PC-9 (cell line): ENCODE results near the gene PLEKHA7. TPM values are rescaled to one million over a fixed set of nuclear protein-coding genes. Genes with fewer than 3 reads are reported as not detected.

Experiments
- BruUV-seq: library from RNA; stranded (reverse); fragments of 400-500 nt; replicated peaks from 2 replicates; lab custom pipeline; 2021; lab: Mats Ljungman, UMichigan
- CTCF ChIA-PET: fragments of 300-600 bp; sonication (Branson Sonifier 250); formaldehyde crosslinking; loops from one replicate; lab custom pipeline; 2022; ENCODE audit warnings: antibody characterized with exemption; lab: Charles Lee
- POLR2A ChIA-PET: fragments of 300-600 bp; sonication (Branson Sonifier 250); formaldehyde crosslinking; loops from one replicate; lab custom pipeline; 2022; ENCODE audit warnings: antibody characterized with exemption; ENCODE audit not compliant: unreplicated experiment; lab: Charles Lee
- DNase-seq, 2 experiments: peaks; one replicate each; pipeline versions ENCODE4 v3.0.0 to v3.0.0-alpha.2; 2015 to 2022; ENCODE audit warnings: mixed read lengths in 1 of 2
- H2AFZ ChIP-seq: fragments of 200-600 bp; sonication (generic); 2 replicates; pipeline ENCODE4 v1.8.1; 2017; ENCODE audit warnings: antibody characterized with exemption
- H3F3A ChIP-seq: fragments of 200-600 bp; sonication (generic); 2 replicates; pipeline ENCODE4 v1.8.1; 2017; ENCODE audit warnings: antibody characterized with exemption, mild to moderate bottlenecking, low read depth; ENCODE audit not compliant: insufficient read depth
- H3K27ac ChIP-seq: fragments of 200-600 bp; sonication (generic); 2 replicates; pipeline ENCODE4 v1.6.1; 2016; ENCODE audit warnings: mixed run types
- H3K27me3 ChIP-seq: fragments of 200-600 bp; sonication (generic); 2 replicates; pipeline ENCODE4 v1.6.1; 2016; ENCODE audit warnings: low read depth, mixed run types; ENCODE audit not compliant: insufficient read depth
- H3K36me3 ChIP-seq: fragments of 200-600 bp; sonication (generic); 2 replicates; pipeline ENCODE4 v1.6.1; 2016; ENCODE audit warnings: low read depth, mixed run types
- H3K4me1 ChIP-seq: fragments of 200-600 bp; sonication (generic); replicated peaks from 2 replicates; pipeline ENCODE4 v1.6.1; 2016; ENCODE audit warnings: mixed run types; ENCODE audit not compliant: insufficient read depth
- H3K4me2 ChIP-seq: fragments of 200-600 bp; sonication (generic); 2 replicates; pipeline ENCODE4 v1.6.1; 2017; ENCODE audit warnings: mixed run types
- H3K4me3 ChIP-seq: fragments of 200-600 bp; sonication (generic); 2 replicates; pipeline ENCODE4 v1.6.1; 2016; ENCODE audit warnings: mixed run types
- H3K79me2 ChIP-seq: fragments of 200-600 bp; sonication (generic); 2 replicates; pipeline ENCODE4 v1.6.1; 2017; ENCODE audit warnings: low read depth, mixed run types
- H3K9me2 ChIP-seq: fragments of 200-600 bp; sonication (generic); 2 replicates; pipeline ENCODE4 v1.8.1; 2017; ENCODE audit warnings: mild to moderate bottlenecking; ENCODE audit not compliant: insufficient read depth
- H3K9me3 ChIP-seq: fragments of 200-600 bp; sonication (generic); 2 replicates; pipeline ENCODE4 v1.8.1; 2016; ENCODE audit warnings: low read depth; ENCODE audit not compliant: insufficient read depth
- H4K20me1 ChIP-seq: fragments of 200-600 bp; sonication (generic); 2 replicates; pipeline ENCODE4 v1.8.1; 2017; ENCODE audit not compliant: insufficient read depth
- CTCF ChIP-seq: fragments of 200-600 bp; sonication (generic); conservative IDR thresholded peaks from 2 replicates; pipeline ENCODE4 v1.6.1; 2017; ENCODE audit warnings: mixed run types, antibody characterized with exemption, mild to moderate bottlenecking, moderate library complexity
- EZH2 ChIP-seq: fragments of 200-600 bp; sonication (generic); IDR thresholded peaks from 2 replicates; pipeline ENCODE4 v1.8.0; 2017; ENCODE audit warnings: antibody characterized with exemption, low read depth
- intact Hi-C: fragments of 100-400 bp; cut with micrococcal nuclease; formaldehyde crosslinking; loops from one replicate; pipeline ENCODE4 v1.10.0; 2022; ENCODE audit not compliant: unreplicated experiment
- total RNA-seq: library from RNA; stranded (reverse); gene quantifications from 2 replicates; pipeline ENCODE4 v1.2.3, GENCODE V29; 2021

The PLEKHA7 gene
- total RNA-seq, 1 experiment from 2014 or later, result 26.9 TPM

DNA sequence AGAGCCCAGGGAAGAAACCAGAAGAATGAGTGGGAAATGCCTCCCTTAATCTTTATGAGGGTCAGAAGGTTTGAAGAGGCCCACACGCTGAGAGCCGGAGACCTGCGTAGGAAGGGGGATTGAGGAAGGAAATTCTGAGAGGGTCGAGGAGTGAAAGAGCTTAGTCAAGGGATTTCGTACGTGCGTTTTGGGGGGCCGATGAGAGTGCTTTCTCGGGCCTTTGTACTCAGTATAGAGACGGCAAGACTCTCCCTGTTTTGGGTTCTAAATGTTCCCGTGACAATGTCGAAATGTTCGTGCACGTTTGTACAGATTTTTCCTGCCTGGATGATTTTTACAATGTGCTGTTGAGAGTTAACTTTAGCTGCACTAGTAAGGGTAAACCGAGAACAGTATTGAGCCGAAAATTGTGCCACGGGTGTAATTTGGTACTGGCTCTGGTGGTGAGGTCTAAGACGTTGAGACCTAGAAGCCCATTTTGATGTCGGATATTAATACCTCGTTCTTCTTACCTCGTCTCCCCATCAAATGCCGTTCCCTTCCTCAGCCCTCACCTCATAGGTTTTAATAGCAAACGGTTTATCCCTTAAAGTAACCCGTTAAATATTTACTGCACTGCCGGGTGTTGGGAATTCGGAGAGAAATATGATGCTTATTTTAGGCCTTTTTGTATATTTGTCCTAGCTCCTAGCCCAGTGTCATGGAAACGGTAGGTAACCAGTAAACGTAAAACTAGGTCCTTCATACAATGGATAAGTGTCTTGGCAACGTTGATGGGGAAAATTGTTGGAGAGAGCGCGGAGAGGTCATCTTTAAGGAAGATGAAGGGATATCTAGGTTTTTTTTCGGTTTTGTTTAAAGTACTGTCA, 275.0 kb downstream of the PLEKHA7 start:
- Histone ChIP-seq H3K9me3 (no peaks in the 10 kb centered on the region), H3F3A (no peaks in the 10 kb centered on the region), H3K36me3 (0 out of 2 replicates have a peak, but pooled peaks cover 3% of the 10 kb centered on the region), H3K27me3 (no peaks in the 10 kb centered on the region), H4K20me1 (peaks cover 3% of the 10 kb centered on the region; the same call in 1 of the 2 replicates), H3K9me2 (no peaks in the 10 kb centered on the region), H3K79me2 (peaks cover 55% of the 10 kb centered on the region), H3K4me1 (0 out of 2 replicates have a peak, but pooled peaks cover 8% of the 10 kb centered on the region), H3K4me3 (peak overlapping the region; percentile 71), H3K27ac (peak overlapping the region; percentile 63), H3K4me2 (peak overlapping the region; percentile 87), H2AFZ (peak overlapping the region; percentile 81)
- peak in 1 of 2 experiments; percentile 1 for DNase-seq
- no peak for TF ChIP-seq CTCF
- no peak for TF ChIP-seq EZH2
- BruUV-seq, result TSS peak; percentile 58
- POLR2A ChIA-PET, result interaction anchor here (0.6 kb wide), 1 partner anchor 338 kb away, joined by 4 read pairs; the partner anchor contains the start of gene RPS13
- intact Hi-C loops, result loop anchor here (2.0 kb wide), 1 partner anchor 106 kb away; no protein-coding TSS in a partner anchor
- CTCF ChIA-PET, result no interaction called here

DNA sequence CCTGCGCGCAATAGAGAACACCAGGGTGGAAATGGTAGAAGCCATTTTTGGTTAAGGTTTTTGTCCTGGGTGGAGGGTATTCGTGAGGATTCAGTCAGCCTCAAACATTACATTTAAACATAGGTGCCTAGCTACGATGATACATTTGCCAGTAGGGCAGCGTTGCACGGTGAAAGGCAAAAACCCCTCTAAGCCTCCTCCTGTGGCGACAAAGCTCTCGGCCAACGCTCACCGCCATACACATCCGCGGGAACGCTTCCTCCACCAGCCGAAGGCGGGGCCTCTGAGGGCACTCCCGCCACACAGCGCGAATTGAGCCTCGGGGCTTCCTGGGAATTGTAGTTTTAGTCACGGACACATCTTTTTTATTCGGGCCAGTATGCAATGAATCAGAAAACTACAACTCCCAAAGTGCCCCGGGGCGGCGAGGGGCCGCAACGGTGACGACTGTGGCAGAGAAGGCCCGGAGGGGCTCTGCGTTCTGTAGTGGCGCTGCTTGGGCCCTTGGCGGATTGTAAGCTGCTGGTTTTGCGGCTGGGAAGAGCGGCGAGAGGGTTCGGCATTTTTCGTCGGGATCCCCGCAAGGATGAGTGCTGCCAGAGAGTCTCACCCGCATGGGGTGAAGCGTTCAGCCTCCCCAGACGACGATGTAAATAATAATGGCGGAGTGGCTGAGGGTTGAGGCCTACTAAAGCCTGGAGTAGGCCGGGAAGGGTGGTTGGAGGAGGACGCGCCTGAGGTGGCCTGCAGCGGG, 275.8 kb downstream of the PLEKHA7 start, which contains the start of gene C11orf58:
Gene C11orf58 (plus strand): TSS at position 455 of the 754 bp plus-strand sequence. CDS start 132 bp downstream, at position 587.
- peak within 1 kb of the TSS; percentile 84 for H2AFZ ChIP-seq
- 0 out of 2 replicates have a peak, but pooled peaks cover 8% of the 10 kb centered on the region for H3K4me1 ChIP-seq
- intact Hi-C loops, result loop anchor here (2.0 kb wide), 1 partner anchor 106 kb away; no protein-coding TSS in a partner anchor
- peaks cover 49% of the 10 kb centered on the region for H3K79me2 ChIP-seq
- DNase-seq, result peak; percentile 89 to 90
- H3K4me2 ChIP-seq, result peak within 1 kb of the TSS; percentile 87
- H3K4me3 ChIP-seq, result peak within 1 kb of the TSS; percentile 71
- no peaks in the 10 kb centered on the region for H4K20me1 ChIP-seq
- H3K36me3 ChIP-seq, result 0 out of 2 replicates have a peak, but pooled peaks cover 3% of the 10 kb centered on the region
- CTCF ChIA-PET, result no interaction called here
- no peaks in the 10 kb centered on the region for H3K27me3 ChIP-seq
- no peaks in the 10 kb centered on the region for H3F3A ChIP-seq
- no peaks in the 10 kb centered on the region for H3K9me2 ChIP-seq
- peak within 1 kb of the TSS; percentile 63 for H3K27ac ChIP-seq
- POLR2A ChIA-PET, result interaction anchor here (0.6 kb wide), 3 partner anchors 68 to 1083 kb away, joined by 3 to 4 read pairs (median 3); partner anchors contain the start of gene RPS13
- BruUV-seq, result no TSS peak
- H3K9me3 ChIP-seq, result no peaks in the 10 kb centered on the region
- TF ChIP-seq CTCF (no peak), EZH2 (no peak)

- Histone ChIP-seq H2AFZ (peak overlapping the region; percentile 84), H3K36me3 (no peaks in the 10 kb centered on the region), H3K9me3 (no peaks in the 10 kb centered on the region), H3K79me2 (peaks cover 44% of the 10 kb centered on the region), H3K27ac (peak overlapping the region; percentile 63), H4K20me1 (no peaks in the 10 kb centered on the region), H3K4me3 (peak overlapping the region; percentile 71), H3K4me1 (0 out of 2 replicates have a peak, but pooled peaks cover 8% of the 10 kb centered on the region), H3K9me2 (no peaks in the 10 kb centered on the region), H3F3A (no peaks in the 10 kb centered on the region), H3K27me3 (no peaks in the 10 kb centered on the region), H3K4me2 (peak overlapping the region; percentile 63)
- no peak for DNase-seq
- no peak for TF ChIP-seq EZH2
- TF ChIP-seq CTCF, result no peak
- CTCF ChIA-PET, result no interaction called here
- intact Hi-C loops, result loop anchor here (2.0 kb wide), 1 partner anchor 105 kb away; no protein-coding TSS in a partner anchor
- POLR2A ChIA-PET, result interaction anchor here (0.6 kb wide), 1 partner anchor 68 kb away, joined by 3 read pairs; no protein-coding TSS in a partner anchor
- BruUV-seq, result TSS peak; percentile 99
These were observed 276.4 kb downstream of the PLEKHA7 start for GRCh38 chr11:16737818-16738192.
